GM18861 (cell line): ENCODE results near the gene ZNF385A.

Experiments
- ATAC-seq: cut with Tn5 transposase; IDR thresholded peaks from one replicate; pipeline ENCODE4 v1.9.1; 2021; ENCODE audit not compliant: unreplicated experiment

Gene ZNF385A

GRCh38 chr12:54384591-54385041 is at the start of gene ZNF385A:
ZNF385A (minus strand) TSS chr12:54384733; CDS start chr12:54384514, 219 bp downstream.
- no peak for ATAC-seq

DNA sequence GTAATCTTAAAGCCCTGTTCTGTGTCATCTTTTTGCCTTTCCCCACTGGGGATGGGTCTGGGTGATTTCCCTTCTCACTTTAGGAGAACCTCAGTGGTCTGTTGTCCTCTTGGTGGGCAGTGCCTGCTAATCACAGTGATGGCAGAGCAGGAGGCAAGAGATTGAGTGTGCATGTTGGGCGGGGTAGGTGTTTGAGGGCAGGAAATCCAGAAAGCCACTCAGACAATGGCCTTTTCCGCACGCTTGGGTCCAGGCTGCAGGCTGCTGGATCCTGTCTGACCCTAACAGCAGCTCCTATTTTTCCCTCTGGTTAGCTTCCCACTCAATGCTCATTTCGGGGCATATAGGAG is 48.3 kb upstream of the ZNF385A start:
- ATAC-seq = no peak

GRCh38 chr12:54431911-54432814 is 47.6 kb upstream of the ZNF385A start:
- ATAC-seq = no peak

DNA sequence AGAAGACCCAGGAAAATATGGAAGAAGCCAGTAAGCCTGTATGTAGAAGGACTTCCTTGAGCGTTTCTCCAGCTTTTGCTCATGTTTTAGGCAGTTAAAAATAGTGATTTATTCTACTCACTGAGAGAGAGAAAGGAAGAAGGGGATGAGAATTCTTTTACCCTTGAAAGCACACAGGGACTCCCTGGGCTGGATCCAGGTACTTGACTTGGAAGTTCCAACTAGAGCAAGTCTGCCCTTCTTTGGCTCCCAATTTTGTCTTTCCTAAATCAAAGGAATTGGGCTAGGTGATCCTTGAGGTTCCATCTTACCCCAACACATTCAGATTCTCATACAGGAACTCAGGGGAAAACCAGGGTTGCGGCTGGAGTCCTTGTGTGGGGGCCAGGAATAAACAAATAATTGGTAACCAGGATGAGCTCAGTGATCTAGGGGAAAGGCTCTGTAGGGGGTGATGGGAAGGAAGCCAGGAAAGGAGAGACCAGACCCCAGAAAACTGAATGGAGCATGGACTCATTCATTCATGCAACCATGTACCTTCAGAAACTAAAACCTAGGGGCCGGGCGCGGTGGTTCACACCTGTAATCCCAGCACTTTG is 46.0 kb upstream of the ZNF385A start:
- ATAC-seq = no peak

DNA sequence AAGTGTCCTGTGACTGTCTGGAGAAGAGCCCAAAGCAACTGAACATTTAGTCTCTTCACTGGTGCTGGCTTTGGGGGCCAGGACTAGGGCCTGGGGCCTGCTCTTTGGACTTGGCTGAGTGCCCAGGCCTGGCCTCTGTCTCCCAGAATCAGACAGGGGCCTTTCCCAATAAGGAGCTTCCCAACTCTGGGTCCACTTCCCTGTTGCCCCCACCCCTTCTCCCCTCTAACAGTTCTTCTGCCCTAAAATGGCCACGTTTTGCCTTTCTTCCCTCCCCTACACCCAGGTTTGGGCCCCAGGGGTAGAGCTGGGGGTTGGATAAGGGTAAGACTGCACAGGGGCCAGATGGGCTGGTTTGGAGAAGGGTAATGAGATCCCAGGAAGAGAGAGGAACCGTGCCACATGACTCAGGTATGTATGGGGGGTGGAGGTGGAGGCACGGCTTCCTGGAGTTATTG is 44.5 kb upstream of the ZNF385A start:
- no peak for ATAC-seq

DNA sequence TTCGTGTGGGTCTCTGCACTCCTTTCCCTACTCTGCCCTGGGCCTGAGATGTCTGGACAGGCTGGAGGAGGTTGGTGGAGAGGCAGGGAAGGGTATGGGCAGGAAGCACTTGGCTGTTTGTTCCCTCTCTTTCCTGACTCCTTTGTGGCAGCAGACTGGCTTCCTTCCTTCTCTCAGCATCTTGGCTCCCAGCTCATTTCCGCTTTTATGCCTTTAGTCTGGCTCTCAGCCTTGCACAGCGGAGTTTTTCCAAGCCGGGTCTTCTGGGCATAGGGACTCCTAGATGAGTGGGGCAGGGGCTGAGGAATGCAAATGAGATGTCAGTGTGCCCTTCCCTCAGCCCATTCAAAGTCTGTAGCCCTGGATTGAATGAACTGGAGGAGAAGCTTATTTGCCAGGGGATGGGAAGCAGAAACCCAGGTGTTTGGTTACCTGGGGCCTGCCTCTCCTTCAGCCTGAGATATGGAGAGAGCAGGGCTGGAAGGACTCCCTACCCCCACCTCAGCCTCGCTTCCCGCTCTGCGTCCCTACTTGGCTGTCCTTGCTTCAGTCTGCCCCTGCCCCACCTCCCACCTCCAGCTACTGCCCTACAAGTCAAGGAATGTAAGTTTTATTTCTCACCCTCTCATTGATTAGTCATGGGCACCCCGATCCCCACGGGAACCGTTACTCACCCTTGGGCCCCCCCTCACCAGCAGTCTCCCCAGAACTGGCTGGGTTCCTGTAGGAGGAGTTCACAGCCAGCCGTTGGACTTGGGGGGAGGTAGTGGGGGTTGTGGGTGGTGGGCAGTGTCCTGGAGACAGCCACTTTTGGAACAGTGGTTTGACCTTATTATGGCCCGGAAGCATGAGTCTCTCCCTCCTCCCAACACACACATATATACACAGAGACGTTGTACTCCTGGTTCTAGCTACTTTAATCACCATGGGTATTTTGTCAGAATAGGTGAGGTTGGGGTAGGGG is 43.8 kb upstream of the ZNF385A start:
- no peak for ATAC-seq

GRCh38 chr12:54427106-54427505 is 42.6 kb upstream of the ZNF385A start:
- ATAC-seq = no peak

- ATAC-seq = no peak
Measured at GRCh38 chr12:54426690-54427089, 42.2 kb upstream of the ZNF385A start.

GRCh38 chr12:54425702-54426101 is 41.2 kb upstream of the ZNF385A start:
- ATAC-seq = no peak

- no peak for ATAC-seq
Measured at GRCh38 chr12:54424224-54424623, 39.7 kb upstream of the ZNF385A start.

DNA sequence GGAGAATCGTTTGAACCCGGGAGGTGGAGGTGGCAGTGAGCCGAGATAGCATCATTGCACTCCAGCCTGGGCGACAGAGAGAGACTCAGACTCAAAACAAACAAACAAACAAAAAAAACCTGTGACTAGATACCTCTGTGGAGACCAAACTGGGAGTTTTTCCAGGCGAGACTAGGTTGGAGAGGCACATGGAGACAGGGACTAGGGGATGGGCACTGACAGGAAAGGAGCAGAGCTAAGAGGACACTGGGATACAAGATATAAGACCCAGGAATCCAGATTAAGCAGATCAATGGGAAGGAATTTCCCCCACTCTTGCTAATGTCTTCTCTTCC is 39.2 kb upstream of the ZNF385A start:
- no peak for ATAC-seq

DNA sequence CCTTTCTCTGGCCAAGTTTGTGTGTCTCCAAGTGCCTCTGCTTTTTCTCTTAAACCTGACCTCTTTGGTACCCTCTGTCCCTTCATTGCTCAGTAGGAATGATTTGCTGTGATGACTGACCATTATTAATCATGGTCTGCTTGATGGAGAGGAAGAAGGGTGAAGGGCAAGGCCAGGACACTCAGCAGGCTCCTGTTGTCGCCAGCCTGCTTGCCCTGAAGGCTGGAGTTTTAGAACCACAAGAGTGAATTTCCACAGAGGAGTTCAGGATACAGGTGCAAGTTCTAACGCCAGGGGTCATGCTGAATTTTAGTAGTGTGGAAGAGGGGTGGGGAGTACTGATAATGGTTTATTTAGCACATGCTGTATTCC is 37.3 kb upstream of the ZNF385A start:
- ATAC-seq = no peak

DNA sequence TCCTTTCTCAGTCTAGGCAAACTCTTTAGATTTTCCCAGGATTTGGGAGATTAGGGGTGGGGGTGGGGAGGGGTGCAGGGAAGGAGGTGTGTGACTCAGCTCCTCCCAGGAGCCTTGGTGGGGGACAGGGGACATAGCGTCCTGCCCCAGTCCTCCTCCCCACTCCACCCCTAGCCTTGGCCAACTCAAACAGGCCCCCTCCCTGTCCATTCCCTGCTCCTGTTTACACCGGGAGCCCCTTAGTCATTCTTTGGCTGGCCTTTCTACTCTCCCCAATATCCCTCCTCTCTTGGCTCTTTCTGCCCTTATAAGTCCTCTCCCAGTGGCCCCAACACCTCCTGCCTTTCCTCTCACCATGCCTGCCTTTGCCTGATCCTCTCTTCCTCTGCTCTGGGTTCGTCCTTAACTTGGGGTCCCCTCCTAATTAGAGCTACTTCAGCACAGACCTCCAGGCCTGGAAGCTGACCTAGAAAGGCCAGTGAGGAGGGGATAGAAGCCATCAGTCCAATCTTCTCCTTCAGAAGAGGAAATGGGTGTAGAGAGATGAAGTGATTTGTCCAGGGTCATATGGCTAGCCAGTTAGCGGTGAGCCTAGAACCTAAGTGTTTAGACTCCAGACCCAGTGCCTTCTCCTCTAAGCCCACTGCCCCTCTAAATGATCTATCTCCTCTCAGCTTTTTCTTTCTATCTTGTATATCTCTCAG is 36.8 kb upstream of the ZNF385A start:
- ATAC-seq = no peak

DNA sequence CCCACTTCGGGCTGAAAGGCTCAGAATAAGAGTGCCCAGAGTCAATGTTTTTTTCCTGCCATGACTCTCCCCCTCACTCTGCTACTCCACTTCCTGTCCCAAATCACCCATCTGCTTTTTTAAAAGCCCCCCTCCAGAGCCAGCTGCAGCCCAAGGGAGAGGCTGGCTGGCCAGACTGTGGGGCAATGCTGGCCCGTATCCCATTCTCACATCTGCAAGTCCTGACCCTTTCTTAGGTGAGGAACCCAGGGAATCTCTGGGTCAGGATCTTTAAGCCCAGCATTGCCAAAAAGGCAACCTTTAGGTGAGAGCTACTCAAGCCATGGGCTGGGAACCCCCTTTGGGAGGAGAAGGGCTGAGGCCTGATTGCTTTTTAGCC is 36.2 kb upstream of the ZNF385A start:
- no peak for ATAC-seq

GRCh38 chr12:54419088-54419887 is 34.8 kb upstream of the ZNF385A start, which contains the start of gene ITGA5:
ITGA5 (minus strand) TSS chr12:54419266; CDS start chr12:54419198, 68 bp downstream.
- no peak for ATAC-seq

DNA sequence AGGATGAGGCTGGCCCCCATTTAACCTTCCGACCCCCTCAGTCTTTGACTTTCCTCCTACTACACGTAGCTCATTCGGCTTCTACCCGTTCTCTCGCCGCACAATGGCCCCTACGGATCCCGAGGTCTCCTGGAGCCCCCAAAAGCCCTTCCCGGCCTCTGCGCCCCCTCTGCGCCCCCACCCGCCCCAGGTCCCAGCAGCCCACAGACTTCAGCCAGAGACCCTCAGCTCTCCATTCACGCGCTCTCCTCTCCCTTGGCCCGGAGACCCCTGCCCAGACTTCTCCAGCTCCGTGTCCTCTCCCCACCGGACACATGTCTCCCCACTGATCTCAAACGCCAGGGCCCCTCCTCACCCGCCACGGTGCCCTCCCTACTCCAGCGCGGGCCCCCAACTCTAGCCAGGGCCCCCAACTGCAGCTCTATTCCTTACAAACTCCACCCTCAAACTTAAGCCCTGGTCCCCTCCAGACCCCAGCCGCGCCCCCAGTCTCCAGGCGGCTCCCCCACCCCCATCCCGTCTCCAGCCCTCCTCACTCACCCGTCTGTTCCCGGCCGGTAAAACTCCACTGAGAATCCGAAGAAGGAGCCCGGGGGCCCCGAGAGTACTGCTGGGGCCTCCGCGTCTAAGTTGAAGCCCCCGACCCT is 34.0 kb upstream of the ZNF385A start:
- ATAC-seq = no peak

- no peak for ATAC-seq
Measured at GRCh38 chr12:54417712-54418440, 33.3 kb upstream of the ZNF385A start.

GRCh38 chr12:54416687-54417603 is 32.4 kb upstream of the ZNF385A start:
- ATAC-seq = no peak
